ENCODE data around the gene PLEKHA6. TPM values are rescaled to one million over a fixed set of nuclear protein-coding genes. Genes with fewer than 3 reads are reported as not detected.

PLEKHA6 gene
- total and polyA plus RNA-seq, 3 donors from 2014 or later = 5.9 to 14.7 (median 10.0) TPM

DNA sequence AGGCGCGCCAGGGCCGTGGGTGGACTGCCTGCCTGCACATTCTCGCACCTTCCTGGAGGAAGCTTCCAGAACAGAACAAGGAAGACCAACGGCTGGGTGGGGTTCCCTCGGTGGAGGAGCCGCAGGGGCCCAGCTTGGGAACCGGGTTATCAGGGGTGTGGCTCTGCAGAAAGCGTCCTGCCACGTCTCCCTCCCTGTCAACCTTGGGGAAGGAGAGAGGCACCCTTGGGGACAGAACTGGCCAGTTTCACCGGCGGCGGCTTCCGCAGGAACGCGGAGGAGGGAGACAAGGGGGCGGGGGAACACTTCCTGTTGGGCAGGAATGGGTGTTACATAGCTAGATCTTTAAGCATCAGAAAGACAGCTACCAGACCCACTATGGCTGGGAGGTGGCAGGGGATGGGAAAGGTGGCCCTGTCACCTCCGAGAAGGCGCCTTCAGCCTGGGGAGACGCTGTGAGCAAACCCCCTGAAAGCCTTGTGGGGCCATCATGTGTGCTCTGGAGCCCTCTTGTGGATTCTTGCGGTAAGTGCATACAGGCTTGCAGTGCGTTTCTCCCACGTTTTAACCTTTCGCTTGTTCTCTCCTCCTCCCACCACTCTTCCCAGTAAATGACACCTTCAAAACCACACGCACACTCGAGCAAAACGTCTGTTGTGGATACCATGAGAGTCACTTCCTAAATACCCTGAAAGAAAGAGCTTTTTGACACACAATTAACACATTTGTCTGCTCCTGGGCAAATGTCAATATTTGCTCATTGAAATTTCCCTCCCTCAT is 3.8 kb upstream of the PLEKHA6 start:
- peak overlapping the region; percentile 16 to 57 for H3K27ac ChIP-seq
- peak; percentile 80 for DNase-seq
- TF ChIP-seq, protein P1, sequence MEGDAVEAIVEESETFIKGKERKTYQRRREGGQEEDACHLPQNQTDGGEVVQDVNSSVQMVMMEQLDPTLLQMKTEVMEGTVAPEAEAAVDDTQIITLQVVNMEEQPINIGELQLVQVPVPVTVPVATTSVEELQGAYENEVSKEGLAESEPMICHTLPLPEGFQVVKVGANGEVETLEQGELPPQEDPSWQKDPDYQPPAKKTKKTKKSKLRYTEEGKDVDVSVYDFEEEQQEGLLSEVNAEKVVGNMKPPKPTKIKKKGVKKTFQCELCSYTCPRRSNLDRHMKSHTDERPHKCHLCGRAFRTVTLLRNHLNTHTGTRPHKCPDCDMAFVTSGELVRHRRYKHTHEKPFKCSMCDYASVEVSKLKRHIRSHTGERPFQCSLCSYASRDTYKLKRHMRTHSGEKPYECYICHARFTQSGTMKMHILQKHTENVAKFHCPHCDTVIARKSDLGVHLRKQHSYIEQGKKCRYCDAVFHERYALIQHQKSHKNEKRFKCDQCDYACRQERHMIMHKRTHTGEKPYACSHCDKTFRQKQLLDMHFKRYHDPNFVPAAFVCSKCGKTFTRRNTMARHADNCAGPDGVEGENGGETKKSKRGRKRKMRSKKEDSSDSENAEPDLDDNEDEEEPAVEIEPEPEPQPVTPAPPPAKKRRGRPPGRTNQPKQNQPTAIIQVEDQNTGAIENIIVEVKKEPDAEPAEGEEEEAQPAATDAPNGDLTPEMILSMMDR (IDR thresholded peaks at IDR 0.05) = peak; percentile 91 to 96 (median 94)
- no peak for TF ChIP-seq POLR2A (IDR thresholded peaks at IDR 0.05)
- 0 to 1% methylated on average over 20 to 24 of the region's 27 CpGs for WGBS, 2 donors
- H3K4me1 ChIP-seq = peaks cover 20% of the 10 kb centered on the region
- intact Hi-C loops (cut with DNase I; ENCODE audit: low total_unique reads) = loop anchor here (5.0 kb wide), 1 partner anchor 151 kb away; the partner anchor contains the start of gene GOLT1A
- H3K27me3 ChIP-seq = no peaks in the 10 kb centered on the region
- no peaks in the 10 kb centered on the region for H3K36me3 ChIP-seq (ENCODE audit: low read depth, missing control alignments)
- H3K9me3 ChIP-seq = no peaks in the 10 kb centered on the region
- peak overlapping the region; percentile 16 to 60 for H3K4me3 ChIP-seq

DNA sequence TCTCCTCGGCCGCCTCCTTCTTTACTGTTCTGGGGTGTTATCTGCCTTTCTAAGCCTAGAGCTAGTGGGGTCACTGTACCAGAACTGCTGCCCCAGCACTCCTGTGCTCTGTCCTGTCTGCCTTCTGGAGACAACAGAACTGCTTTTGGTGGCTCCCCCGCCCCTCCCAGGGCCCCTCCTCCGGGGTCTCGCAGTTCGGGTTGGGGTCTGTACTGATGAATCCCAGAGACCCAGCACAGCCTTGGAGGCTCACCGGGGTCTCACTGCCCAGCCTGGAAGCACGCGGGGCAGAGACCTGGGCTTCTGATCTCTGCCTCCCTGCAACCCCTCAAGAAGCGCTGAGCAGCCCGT is 3.2 kb upstream of the PLEKHA6 start:
- peaks cover 20% of the 10 kb centered on the region for H3K4me1 ChIP-seq

DNA sequence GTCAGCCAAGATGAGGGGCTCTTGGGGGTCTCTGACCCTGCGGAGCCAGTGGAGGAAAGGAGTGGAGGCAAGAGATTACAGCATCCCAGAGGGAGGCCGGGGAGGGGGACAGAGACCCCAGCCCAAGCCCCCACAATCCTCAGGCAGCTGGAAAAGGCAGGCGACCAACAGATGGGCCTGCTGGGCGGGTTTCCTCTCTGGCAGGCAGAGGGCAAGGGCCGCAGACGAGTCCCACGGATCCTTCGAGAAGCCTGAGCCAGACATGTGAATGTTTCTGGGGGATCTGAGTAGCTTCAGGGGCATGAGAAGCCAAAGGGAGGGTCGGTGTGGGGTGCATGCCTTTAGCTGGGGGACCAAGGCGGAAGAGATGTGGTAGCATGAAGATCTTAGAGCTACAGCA is 2.1 kb upstream of the PLEKHA6 start:
- intact Hi-C loops (cut with DNase I; ENCODE audit: low total_unique reads) = loop anchor here (5.0 kb wide), 1 partner anchor 149 kb away; the partner anchor contains the start of gene GOLT1A
- TF ChIP-seq POLR2A (IDR thresholded peaks at IDR 0.05) = no peak
- TF ChIP-seq, protein P1 (IDR thresholded peaks at IDR 0.05) = no peak
- DNase-seq = no peak

More for the DNA sequence above, 3.2 kb upstream of the PLEKHA6 start:
- Histone ChIP-seq H3K36me3 (ENCODE audit: low read depth, missing control alignments) (no peaks in the 10 kb centered on the region), H3K9me3 (no peaks in the 10 kb centered on the region), H3K27ac (peak overlapping the region; percentile 16 to 57), H3K4me3 (peak overlapping the region; percentile 16 to 60), H3K27me3 (no peaks in the 10 kb centered on the region)
- no peak for DNase-seq
- intact Hi-C loops (cut with DNase I; ENCODE audit: low total_unique reads) = loop anchor here (5.0 kb wide), 1 partner anchor 151 kb away; the partner anchor contains the start of gene GOLT1A
- 21 to 30% methylated on average over 9 to 11 of the region's 11 CpGs for WGBS, 2 donors
- TF ChIP-seq, protein P1 (IDR thresholded peaks at IDR 0.05) = no peak
- no peak for TF ChIP-seq POLR2A (IDR thresholded peaks at IDR 0.05)

DNA sequence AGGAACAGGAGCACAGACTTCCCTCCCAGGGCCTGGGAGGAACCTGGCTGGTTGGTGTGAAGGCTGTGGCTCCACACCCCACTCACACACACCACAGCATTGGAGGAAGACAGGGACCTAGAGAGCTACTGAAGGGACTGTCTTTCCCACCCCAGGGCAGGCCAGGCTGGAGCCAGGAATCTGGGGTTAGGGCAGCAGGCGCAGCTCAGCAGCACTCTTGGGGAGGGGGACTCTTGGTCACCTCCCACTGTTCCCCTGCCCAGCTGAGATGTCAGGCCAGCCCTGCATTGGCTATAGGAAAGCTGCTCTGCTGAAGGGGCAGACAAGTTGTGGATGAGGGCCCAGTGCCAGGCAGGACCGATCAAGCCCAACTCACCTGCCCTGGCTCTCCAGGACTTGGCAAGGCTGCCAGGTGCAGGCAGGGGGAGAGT is 1.6 kb upstream of the PLEKHA6 start:
- intact Hi-C loops (cut with DNase I; ENCODE audit: low total_unique reads) = loop anchor here (5.0 kb wide), 1 partner anchor 149 kb away; the partner anchor contains the start of gene GOLT1A
- H3K27me3 ChIP-seq = no peaks in the 10 kb centered on the region

More for the DNA sequence above, 2.1 kb upstream of the PLEKHA6 start:
- no peaks in the 10 kb centered on the region for H3K27me3 ChIP-seq
- no peak overlapping the region for H3K4me3 ChIP-seq
- H3K9me3 ChIP-seq = no peaks in the 10 kb centered on the region
- 79 to 86% methylated on average over 10 of the region's 10 CpGs for WGBS, 2 donors
- no peaks in the 10 kb centered on the region for H3K36me3 ChIP-seq (ENCODE audit: low read depth, missing control alignments)
- peaks cover 20% of the 10 kb centered on the region for H3K4me1 ChIP-seq
- no peak overlapping the region for H3K27ac ChIP-seq

More for the DNA sequence above, 1.6 kb upstream of the PLEKHA6 start:
- no peak for TF ChIP-seq POLR2A (IDR thresholded peaks at IDR 0.05)
- TF ChIP-seq, protein P1 (IDR thresholded peaks at IDR 0.05) = no peak
- WGBS, 2 donors = 81 to 95% methylated on average over 2 of the region's 2 CpGs
- Histone ChIP-seq H3K27ac (no peak overlapping the region), H3K4me3 (no peak overlapping the region), H3K36me3 (ENCODE audit: low read depth, missing control alignments) (no peaks in the 10 kb centered on the region), H3K4me1 (peaks cover 20% of the 10 kb centered on the region), H3K9me3 (no peaks in the 10 kb centered on the region)
- DNase-seq = no peak

All from testis (tissue), 3 donors.